ENCODE data around the gene MAML2. TPM values are rescaled to one million over a fixed set of nuclear protein-coding genes. Genes with fewer than 3 reads are reported as not detected.

The MAML2 gene
- total and polyA plus RNA-seq, 2 of the 13 experiments (the other 11 are each of a cell fraction or from before 2014, with no cell fraction given): 2.3 to 25.9 TPM

- no peak for TF ChIP-seq ZNF362 (CRISPR knock-in tag; IDR thresholded peaks at IDR 0.05; ENCODE audit: borderline replicate concordance)
- no peak for TF ChIP-seq POGZ (CRISPR knock-in tag; IDR thresholded peaks at IDR 0.05)
- TF ChIP-seq SRSF1 (optimal IDR thresholded peaks at IDR 0.05; ENCODE audit: low read depth, low read length): no peak
- no peak for TF ChIP-seq ATF7-NPFF (CRISPR knock-in tag; IDR thresholded peaks at IDR 0.05; ENCODE audit: low read depth)
- TF ChIP-seq ARID2 (CRISPR knock-in tag; IDR thresholded peaks at IDR 0.05; ENCODE audit: borderline replicate concordance): no peak
- no peak for TF ChIP-seq SYNCRIP (IDR thresholded peaks at IDR 0.05; ENCODE audit: insufficient read depth, low read depth, low read length)
- no peak for TF ChIP-seq ZFP1 (CRISPR knock-in tag; IDR thresholded peaks at IDR 0.05)
- TF ChIP-seq CBX5 (CRISPR knock-in tag; IDR thresholded peaks at IDR 0.05; ENCODE audit: borderline replicate concordance): no peak
- TF ChIP-seq ZEB1 (IDR thresholded peaks at IDR 0.05; ENCODE audit: insufficient replicate concordance, low read depth): no peak
- no peak for TF ChIP-seq ZNF574 (CRISPR knock-in tag; IDR thresholded peaks at IDR 0.05)
- TF ChIP-seq RFX3 (CRISPR knock-in tag; IDR thresholded peaks at IDR 0.05): no peak
- TF ChIP-seq NFIB (CRISPR knock-in tag; IDR thresholded peaks at IDR 0.05; ENCODE audit: borderline replicate concordance): no peak
- no peak for TF ChIP-seq ZNF234 (CRISPR knock-in tag; conservative IDR thresholded peaks at IDR 0.05)
These were observed 84.7 kb downstream of the MAML2 start (continued) for GRCh38 chr11:96257972-96258934.
